Psoas muscle (tissue), 8 donors: ENCODE results near the gene GPRC6A. TPM values are rescaled to one million over a fixed set of nuclear protein-coding genes. Genes with fewer than 3 reads are reported as not detected.
A peak's percentile ranks its signal among the peaks of the same experiment; 100 is the strongest.

ENCODE experiments used
- ATAC-seq, 4 donors: fragments of 200-7000 bp; cut with Tn5 transposase; one replicate each; pipeline ENCODE4 v1.9.1; 2020; ENCODE audit warnings: moderate library complexity in 3 of 4, mild to moderate bottlenecking in 2 of 4
- DNase-seq, 2 donors: peaks; one replicate each; pipeline ENCODE4 v3.0.0-alpha.2; 2020
- H3K27ac ChIP-seq: fragments of 200-600 bp; one replicate; pipeline ENCODE4 v1.8.0; 2022
- H3K27me3 ChIP-seq, 3 donors: fragments of 200-600 bp in 1 of 3; one replicate each; pipeline versions ENCODE4 v1.6.1 to v1.8.0; 2013 to 2022; ENCODE audit warnings: low read length in 2 of 3, mild to moderate bottlenecking in 2 of 3, moderate library complexity in 1 of 3; ENCODE audit not compliant: insufficient read depth in 3 of 3
- H3K36me3 ChIP-seq, 2 donors: fragments of 200-600 bp in 1 of 2; one replicate each; pipeline versions ENCODE4 v1.6.1 to v1.8.0; 2013 to 2022; ENCODE audit warnings: low read depth in 1 of 2, mild to moderate bottlenecking in 1 of 2, moderate library complexity in 1 of 2; ENCODE audit not compliant: insufficient read depth in 1 of 2
- H3K4me1 ChIP-seq: fragments of 200-600 bp; one replicate; pipeline ENCODE4 v1.8.0; 2022
- H3K4me3 ChIP-seq: fragments of 200-600 bp; one replicate; pipeline ENCODE4 v1.8.0; 2022; ENCODE audit warnings: mild to moderate bottlenecking
- H3K9me3 ChIP-seq: fragments of 200-600 bp; one replicate; pipeline ENCODE4 v1.8.0; 2022
- WGBS, 3 donors: extraction: QIAGEN DNeasy Blood & Tissue Kit; methylation state at CpG; one replicate each; pipeline versions ENCODE4 v1.1.6 to v1.1.7; 2013; 5-methylcytosine and 5-hydroxymethylcytosine counted together
- intact Hi-C, 2 donors: fragments of 100-400 bp; cut with DNase I; formaldehyde crosslinking; loops; one replicate each; pipeline versions ENCODE4 v1.11.0 to v1.14.2; 2022
- polyA plus RNA-seq, 3 donors: library from polyadenylated mRNA; stranded (reverse); fragments of 200-250 nt; gene quantifications; one replicate each; pipeline ENCODE4 v1.2.3, GENCODE V29; 2013
- total RNA-seq, 4 donors: library from RNA; stranded (reverse); fragmentation: NEBNext Ultra II Directional in 2 of 4; extraction: Animal tissue kit (Norgen Biotek cat#: 25700) in 2 of 4; gene quantifications; one replicate each; pipeline versions ENCODE4 v1.2.1 to v1.2.4, GENCODE V29; 2021 to 2023
- TF ChIP-seq, protein P1 (sequence below): fragments of 200-600 bp; IDR thresholded peaks from one replicate; pipeline ENCODE4 v1.8.0; 2022; ENCODE audit warnings: antibody characterized with exemption
- donor health status: healthy with polysubstance abuse.
- donor health status: DM: no; HTN: no; CAD: no; lungs with moderate emphysema.
- donor health status: Bipolar disorder and iron deficiency.
- donor health status: healthy.
- donor health status: DM: yes; HTN: yes; CAD: no.
- donor health status: DM: no; HTN: no; CAD: no.
- donor health status: DM: no; HTN: no; CAD: no.
- donor health status: DM: yes; HTN: yes; CAD: no.

The GPRC6A gene
- total and polyA plus RNA-seq, 7 donors: not detected

DNA sequence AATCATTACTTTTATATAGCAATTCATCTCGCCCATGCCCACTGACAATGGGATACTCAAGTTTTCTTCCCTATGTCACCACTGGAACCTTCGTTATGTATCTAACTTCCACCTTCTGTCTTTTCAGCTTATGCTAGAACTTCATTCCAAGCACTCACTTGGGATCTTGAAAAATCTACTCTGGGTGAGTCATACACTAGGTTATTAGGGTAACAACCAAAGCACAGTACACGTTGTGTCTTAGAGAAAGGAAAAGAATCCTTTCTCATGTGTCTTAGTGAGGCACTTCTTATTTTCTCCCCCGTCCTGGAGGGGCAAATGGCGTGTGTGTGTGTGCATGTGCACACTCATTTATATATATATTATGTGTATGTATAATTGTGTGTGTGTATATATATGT lies 45.0 kb downstream of the GPRC6A start:
- Histone ChIP-seq H3K27me3 (no peaks in the 10 kb centered on the region), H3K4me1 (no peaks in the 10 kb centered on the region), H3K9me3 (no peaks in the 10 kb centered on the region), H3K27ac (no peak overlapping the region), H3K4me3 (no peak overlapping the region), H3K36me3 (no peaks in the 10 kb centered on the region)
- ATAC-seq (no peak), DNase-seq (no peak)
- intact Hi-C loops: no loop called here
- 66 to 70% (median 68%) methylated on average over 5 of the region's 5 CpGs for WGBS, 3 donors
- TF ChIP-seq, protein P1, sequence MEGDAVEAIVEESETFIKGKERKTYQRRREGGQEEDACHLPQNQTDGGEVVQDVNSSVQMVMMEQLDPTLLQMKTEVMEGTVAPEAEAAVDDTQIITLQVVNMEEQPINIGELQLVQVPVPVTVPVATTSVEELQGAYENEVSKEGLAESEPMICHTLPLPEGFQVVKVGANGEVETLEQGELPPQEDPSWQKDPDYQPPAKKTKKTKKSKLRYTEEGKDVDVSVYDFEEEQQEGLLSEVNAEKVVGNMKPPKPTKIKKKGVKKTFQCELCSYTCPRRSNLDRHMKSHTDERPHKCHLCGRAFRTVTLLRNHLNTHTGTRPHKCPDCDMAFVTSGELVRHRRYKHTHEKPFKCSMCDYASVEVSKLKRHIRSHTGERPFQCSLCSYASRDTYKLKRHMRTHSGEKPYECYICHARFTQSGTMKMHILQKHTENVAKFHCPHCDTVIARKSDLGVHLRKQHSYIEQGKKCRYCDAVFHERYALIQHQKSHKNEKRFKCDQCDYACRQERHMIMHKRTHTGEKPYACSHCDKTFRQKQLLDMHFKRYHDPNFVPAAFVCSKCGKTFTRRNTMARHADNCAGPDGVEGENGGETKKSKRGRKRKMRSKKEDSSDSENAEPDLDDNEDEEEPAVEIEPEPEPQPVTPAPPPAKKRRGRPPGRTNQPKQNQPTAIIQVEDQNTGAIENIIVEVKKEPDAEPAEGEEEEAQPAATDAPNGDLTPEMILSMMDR: no peak

DNA sequence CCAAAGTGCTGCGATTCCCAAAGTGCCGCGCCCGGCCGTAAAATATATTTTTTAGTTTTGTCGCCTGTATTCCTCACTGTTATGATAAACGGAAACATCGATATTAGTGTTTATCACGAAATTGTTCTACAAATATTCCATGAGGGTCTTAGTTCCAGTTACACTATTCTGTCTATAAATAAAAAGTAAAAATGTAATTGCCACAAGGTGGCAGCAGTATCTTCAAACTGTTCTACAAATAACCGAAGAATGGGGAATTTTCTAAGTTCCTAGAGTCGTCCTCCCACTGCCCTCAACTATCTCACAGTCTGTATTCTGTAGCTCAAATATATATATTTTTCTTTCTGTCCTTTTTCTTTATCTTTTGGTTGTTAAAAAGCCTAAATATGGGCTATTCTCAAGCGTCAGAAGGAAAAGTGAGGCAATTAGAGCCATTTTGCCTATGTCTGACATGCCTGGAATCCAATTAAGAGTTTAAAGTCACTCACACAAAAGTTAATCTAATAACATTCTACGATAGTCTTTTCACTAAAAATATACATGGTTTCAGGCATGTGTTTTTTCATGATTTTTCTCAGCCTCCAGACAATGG lies 49.2 kb downstream of the GPRC6A start:
- DNase-seq: no peak

DNA sequence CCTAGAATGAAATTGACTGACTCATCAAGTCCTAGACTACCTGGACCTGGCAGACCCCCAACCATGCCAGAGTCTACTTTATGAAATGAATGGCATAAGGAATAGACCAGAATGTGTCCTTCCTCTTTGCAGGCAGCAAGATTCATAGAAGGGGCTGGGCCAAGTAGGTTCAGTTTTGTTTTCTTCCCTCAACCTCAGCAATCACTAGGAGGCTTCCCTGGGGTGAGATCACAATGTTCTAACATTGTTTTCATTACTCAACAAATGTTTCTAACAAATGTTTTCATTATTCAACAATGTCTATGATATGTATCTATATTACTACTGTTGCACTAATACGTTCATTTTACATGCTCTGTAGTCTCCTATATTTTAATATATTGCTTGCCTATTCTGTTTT lies 55.0 kb downstream of the GPRC6A start:
- H3K4me1 ChIP-seq: no peaks in the 10 kb centered on the region
- intact Hi-C loops: no loop called here

More for the DNA sequence above, 49.2 kb downstream of the GPRC6A start:
- H3K4me3 ChIP-seq: peak overlapping the region; percentile 39
- no peak overlapping the region for H3K27ac ChIP-seq
- H3K36me3 ChIP-seq: no peaks in the 10 kb centered on the region
- ATAC-seq: no peak
- WGBS, 3 donors: 29 to 36% (median 34%) methylated on average over 13 of the region's 13 CpGs
- intact Hi-C loops: loop anchor here in 1 of 2 donors (2.0 kb wide), 1 partner anchor 189 kb away; no protein-coding TSS in a partner anchor
- H3K4me1 ChIP-seq: no peaks in the 10 kb centered on the region
- TF ChIP-seq, protein P1: peak; percentile 53
- H3K9me3 ChIP-seq: no peaks in the 10 kb centered on the region
- no peaks in the 10 kb centered on the region for H3K27me3 ChIP-seq

GRCh38 chr6:116772450-116772849 lies 56.4 kb downstream of the GPRC6A start:
- 59 to 68% (median 68%) methylated on average over 1 of the region's 1 CpG for WGBS, 3 donors
- Histone ChIP-seq H3K9me3 (no peaks in the 10 kb centered on the region), H3K4me3 (no peak overlapping the region), H3K27ac (no peak overlapping the region), H3K4me1 (no peaks in the 10 kb centered on the region), H3K27me3 (no peaks in the 10 kb centered on the region), H3K36me3 (no peaks in the 10 kb centered on the region)
- intact Hi-C loops: no loop called here
- no peak for DNase-seq
- ATAC-seq: no peak
- TF ChIP-seq, protein P1: no peak

More for the DNA sequence above, 55.0 kb downstream of the GPRC6A start:
- TF ChIP-seq, protein P1: no peak
- no peak overlapping the region for H3K27ac ChIP-seq
- 52 to 70% (median 59%) methylated on average over 1 of the region's 1 CpG for WGBS, 3 donors
- DNase-seq: no peak
- no peak overlapping the region for H3K4me3 ChIP-seq
- H3K9me3 ChIP-seq: no peaks in the 10 kb centered on the region
- H3K27me3 ChIP-seq: no peaks in the 10 kb centered on the region
- no peak for ATAC-seq
- H3K36me3 ChIP-seq: no peaks in the 10 kb centered on the region

- no peak overlapping the region for H3K27ac ChIP-seq
These were observed 61.2 kb downstream of the GPRC6A start for GRCh38 chr6:116767715-116768114.

More at GRCh38 chr6:116767715-116768114, 61.2 kb downstream of the GPRC6A start:
- Histone ChIP-seq H3K9me3 (no peaks in the 10 kb centered on the region), H3K27me3 (peaks cover 0 to 30% (median 7%) of the 10 kb centered on the region in 3 donors), H3K4me3 (no peak overlapping the region), H3K36me3 (no peaks in the 10 kb centered on the region), H3K4me1 (no peaks in the 10 kb centered on the region)
- no peak for DNase-seq
- TF ChIP-seq, protein P1: no peak
- WGBS, 3 donors: 53 to 58% (median 54%) methylated on average over 2 of the region's 2 CpGs
- intact Hi-C loops: no loop called here
- no peak for ATAC-seq
